ENCODE data around the gene PLA2G12B.

DNA sequence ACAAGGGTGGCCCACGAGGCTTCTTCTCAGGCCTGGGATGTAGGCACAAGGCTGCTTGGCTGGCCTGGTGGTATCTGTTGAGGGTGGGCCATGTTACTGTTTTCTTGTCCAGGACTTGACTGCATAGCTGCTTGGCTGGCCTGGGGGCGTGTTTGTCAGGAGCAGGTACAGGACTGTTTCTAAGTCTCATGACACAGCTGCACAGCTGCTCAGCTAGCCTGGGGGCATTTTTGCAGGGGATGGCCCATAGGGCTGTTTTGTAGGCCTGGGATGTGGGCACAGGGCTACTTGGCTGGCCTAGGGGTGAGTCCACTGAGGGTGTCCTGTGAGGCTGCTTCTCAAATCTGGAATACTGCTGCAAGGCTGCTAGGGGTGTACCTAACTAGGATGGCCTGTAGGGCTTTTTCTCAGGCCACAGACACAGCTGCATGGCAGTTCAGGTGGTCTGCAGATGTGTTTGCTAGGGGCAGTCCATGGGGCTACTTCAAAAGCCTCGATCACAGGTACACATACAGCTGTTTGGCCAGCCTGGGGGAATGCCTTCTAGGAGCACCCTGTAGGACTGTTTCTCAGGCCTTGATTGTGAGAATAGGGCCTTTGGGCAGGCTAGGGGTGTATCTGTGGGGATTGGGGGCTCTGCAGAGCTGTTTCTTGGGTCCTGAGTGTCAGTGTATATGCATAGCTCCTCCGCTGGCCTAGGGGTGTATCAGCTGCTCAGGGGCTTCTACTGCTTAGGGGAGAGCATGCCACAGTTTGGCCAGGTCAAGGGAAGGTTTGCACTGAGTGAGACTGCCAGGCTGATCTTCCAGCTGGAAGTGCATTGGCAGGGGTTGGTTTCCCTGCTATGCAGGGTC lies 26.6 kb upstream of the PLA2G12B start:
- TF ChIP-seq, protein P1, sequence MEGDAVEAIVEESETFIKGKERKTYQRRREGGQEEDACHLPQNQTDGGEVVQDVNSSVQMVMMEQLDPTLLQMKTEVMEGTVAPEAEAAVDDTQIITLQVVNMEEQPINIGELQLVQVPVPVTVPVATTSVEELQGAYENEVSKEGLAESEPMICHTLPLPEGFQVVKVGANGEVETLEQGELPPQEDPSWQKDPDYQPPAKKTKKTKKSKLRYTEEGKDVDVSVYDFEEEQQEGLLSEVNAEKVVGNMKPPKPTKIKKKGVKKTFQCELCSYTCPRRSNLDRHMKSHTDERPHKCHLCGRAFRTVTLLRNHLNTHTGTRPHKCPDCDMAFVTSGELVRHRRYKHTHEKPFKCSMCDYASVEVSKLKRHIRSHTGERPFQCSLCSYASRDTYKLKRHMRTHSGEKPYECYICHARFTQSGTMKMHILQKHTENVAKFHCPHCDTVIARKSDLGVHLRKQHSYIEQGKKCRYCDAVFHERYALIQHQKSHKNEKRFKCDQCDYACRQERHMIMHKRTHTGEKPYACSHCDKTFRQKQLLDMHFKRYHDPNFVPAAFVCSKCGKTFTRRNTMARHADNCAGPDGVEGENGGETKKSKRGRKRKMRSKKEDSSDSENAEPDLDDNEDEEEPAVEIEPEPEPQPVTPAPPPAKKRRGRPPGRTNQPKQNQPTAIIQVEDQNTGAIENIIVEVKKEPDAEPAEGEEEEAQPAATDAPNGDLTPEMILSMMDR (IDR thresholded peaks at IDR 0.05; ENCODE audit: insufficient read depth, low read length): no peak
- TF ChIP-seq POLR2AphosphoS5 (IDR thresholded peaks at IDR 0.05; ENCODE audit: low read depth): no peak
- no peak for TF ChIP-seq GABPA (IDR thresholded peaks at IDR 0.05; ENCODE audit: low read depth)

All from HL-60 (cell line).